ENCODE results near the gene NRCAM. TPM values are rescaled to one million over a fixed set of nuclear protein-coding genes. Genes with fewer than 3 reads are reported as not detected.

NRCAM gene
- total RNA-seq, 2 experiments from 2014 or later, result 3.2 to 3.8 TPM

- CTCF ChIA-PET, result no interaction called here
- TF ChIP-seq CTCF (IDR thresholded peaks at IDR 0.05), result no peak
Measured at GRCh38 chr7:108436906-108437305, 19.3 kb downstream of the NRCAM start.

GRCh38 chr7:108434010-108434409, 22.2 kb downstream of the NRCAM start:
- intact Hi-C loops (cut with micrococcal nuclease), result no loop called here
- H3K36me3 Mint-ChIP-seq (ENCODE audit: low read depth), result no peaks in the 10 kb centered on the region
- ChIA-PET POLR2A (interaction anchor here (1.2 kb wide), 1 partner anchor 20 kb away, joined by 5 read pairs; no protein-coding TSS in a partner anchor), CTCF (no interaction called here)
- H3K9me3 Mint-ChIP-seq, result no peaks in the 10 kb centered on the region
- H3K4me1 Mint-ChIP-seq (ENCODE audit: low read depth), result peaks cover 35% of the 10 kb centered on the region
- TF ChIP-seq CTCF (IDR thresholded peaks at IDR 0.05), result no peak
- DNase-seq (no peak), ATAC-seq (no peak)
- no peak overlapping the region for H3K27ac Mint-ChIP-seq
- H3K27me3 Mint-ChIP-seq, result peaks cover 2% of the 10 kb centered on the region
- H3K4me3 Mint-ChIP-seq, result no peak overlapping the region

More at GRCh38 chr7:108436906-108437305, 19.3 kb downstream of the NRCAM start:
- Mint-ChIP-seq H3K27me3 (peaks cover 2% of the 10 kb centered on the region), H3K9me3 (no peaks in the 10 kb centered on the region), H3K36me3 (ENCODE audit: low read depth) (no peaks in the 10 kb centered on the region), H3K4me1 (ENCODE audit: low read depth) (peaks cover 27% of the 10 kb centered on the region), H3K4me3 (no peak overlapping the region), H3K27ac (no peak overlapping the region)
- intact Hi-C loops (cut with micrococcal nuclease), result no loop called here
- POLR2A ChIA-PET, result no interaction called here
- ATAC-seq, result no peak
- no peak for DNase-seq

GRCh38 chr7:108431099-108431498, 25.1 kb downstream of the NRCAM start:
- Mint-ChIP-seq H3K27ac (no peak overlapping the region), H3K9me3 (no peaks in the 10 kb centered on the region), H3K27me3 (peaks cover 1% of the 10 kb centered on the region), H3K36me3 (ENCODE audit: low read depth) (no peaks in the 10 kb centered on the region), H3K4me1 (ENCODE audit: low read depth) (peaks cover 37% of the 10 kb centered on the region), H3K4me3 (no peak overlapping the region)
- ATAC-seq, result no peak
- CTCF ChIA-PET, result interaction anchor here (1.1 kb wide), 2 partner anchors 21 to 66 kb away, joined by 3 read pairs; no protein-coding TSS in a partner anchor
- POLR2A ChIA-PET, result interaction anchor here (0.7 to 1.0 kb wide), 2 partner anchors 20 to 24 kb away, joined by 3 to 5 read pairs; no protein-coding TSS in a partner anchor
- intact Hi-C loops (cut with micrococcal nuclease), result no loop called here
- TF ChIP-seq CTCF (IDR thresholded peaks at IDR 0.05), result no peak
- no peak for DNase-seq

DNA sequence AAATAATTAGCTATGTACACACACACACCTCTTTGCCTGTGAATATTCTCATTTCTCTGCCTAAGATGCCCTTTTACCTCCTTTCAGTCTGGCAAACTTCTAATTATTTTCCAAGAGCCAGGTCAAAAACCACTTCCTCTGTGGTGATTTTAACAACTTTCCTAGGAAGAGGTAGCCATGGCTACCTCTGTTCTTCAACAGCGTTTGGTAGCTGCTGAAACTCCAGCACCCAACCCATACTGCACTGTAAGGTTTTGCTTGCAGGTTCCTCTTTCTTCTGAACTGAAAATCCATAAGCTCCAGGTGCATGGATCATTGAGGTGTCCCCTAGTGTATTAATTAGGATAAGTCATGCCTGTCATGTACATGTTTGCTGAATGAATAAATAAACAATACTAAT, 25.6 kb downstream of the NRCAM start:
- Mint-ChIP-seq H3K36me3 (ENCODE audit: low read depth) (no peaks in the 10 kb centered on the region), H3K9me3 (no peaks in the 10 kb centered on the region), H3K27ac (no peak overlapping the region), H3K4me3 (no peak overlapping the region), H3K27me3 (peaks cover 1% of the 10 kb centered on the region), H3K4me1 (ENCODE audit: low read depth) (peaks cover 37% of the 10 kb centered on the region)
- DNase-seq (no peak), ATAC-seq (no peak)
- ChIA-PET CTCF (interaction anchor here (1.1 kb wide), 1 partner anchor 67 kb away, joined by 3 read pairs; no protein-coding TSS in a partner anchor), POLR2A (interaction anchor here (0.7 to 1.0 kb wide), 2 partner anchors 20 to 24 kb away, joined by 3 to 5 read pairs; no protein-coding TSS in a partner anchor)
- TF ChIP-seq CTCF (IDR thresholded peaks at IDR 0.05), result no peak
- intact Hi-C loops (cut with micrococcal nuclease), result no loop called here

DNA sequence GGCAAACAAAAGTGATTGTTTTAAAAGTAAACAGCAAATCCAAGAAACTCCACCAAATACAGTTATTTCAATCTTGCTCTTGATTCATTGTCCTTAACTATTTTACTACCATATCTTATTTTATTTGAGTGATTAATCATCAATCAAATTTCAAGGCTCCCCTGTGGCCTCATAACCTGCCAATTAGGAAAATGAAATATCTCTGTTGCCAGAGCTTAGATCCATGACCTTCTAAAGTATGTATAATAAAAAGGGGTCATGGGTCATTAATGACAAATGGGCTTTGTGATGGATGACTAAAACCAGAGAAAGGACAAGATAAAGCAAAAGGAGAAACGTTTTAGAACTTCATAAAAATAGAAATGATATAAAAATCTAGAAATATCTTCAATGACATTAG, 28.5 kb downstream of the NRCAM start:
- H3K36me3 Mint-ChIP-seq (ENCODE audit: low read depth), result no peaks in the 10 kb centered on the region
- no peak overlapping the region for H3K4me3 Mint-ChIP-seq
- intact Hi-C loops (cut with micrococcal nuclease), result no loop called here
- TF ChIP-seq CTCF (IDR thresholded peaks at IDR 0.05), result no peak
- peaks cover 38% of the 10 kb centered on the region for H3K4me1 Mint-ChIP-seq (ENCODE audit: low read depth)
- DNase-seq (no peak), ATAC-seq (no peak)
- ChIA-PET POLR2A (no interaction called here), CTCF (no interaction called here)
- H3K9me3 Mint-ChIP-seq, result no peaks in the 10 kb centered on the region
- no peak overlapping the region for H3K27ac Mint-ChIP-seq
- peaks cover 2% of the 10 kb centered on the region for H3K27me3 Mint-ChIP-seq
